Right lobe of liver (tissue), 6 donors: Measurements from ENCODE around the gene PRKN. TPM values are rescaled to one million over a fixed set of nuclear protein-coding genes. Genes with fewer than 3 reads are reported as not detected.
"Not testable (repeated sequence)": the region's sequence is repeated elsewhere in the genome, so short reads cannot be mapped to it uniquely, and the experiment has no call there.

Source experiments
- ATAC-seq, 4 donors: fragments of 200-7000 bp; cut with Tn5 transposase; one replicate each; pipeline ENCODE4 v1.9.1; 2020; ENCODE audit warnings: mild to moderate bottlenecking in 4 of 4, moderate library complexity in 4 of 4
- DNase-seq, 3 donors: peaks; one replicate each; pipeline ENCODE4 v3.0.0-alpha.2; 2020
- H3K27ac ChIP-seq, 3 donors: fragments of 200-600 bp; one replicate each; pipeline ENCODE4 v1.8.0; 2022
- H3K27me3 ChIP-seq, 2 donors: fragments of 200-600 bp; one replicate each; pipeline ENCODE4 v1.8.0; 2022
- H3K36me3 ChIP-seq, 4 donors: fragments of 200-600 bp; sonication (generic) in 1 of 4; one replicate each; pipeline versions ENCODE4 v1.5.1 to v1.8.0; 2017 to 2022; ENCODE audit warnings: control low read depth in 1 of 4
- H3K4me1 ChIP-seq, 4 donors: fragments of 200-600 bp; sonication (generic) in 1 of 4; one replicate each; pipeline versions ENCODE4 v1.5.1 to v1.8.0; 2017 to 2022; ENCODE audit warnings: control low read depth in 1 of 4
- H3K4me3 ChIP-seq, 3 donors: fragments of 200-600 bp; one replicate each; pipeline ENCODE4 v1.8.0; 2022
- H3K9me3 ChIP-seq, 4 donors: fragments of 200-600 bp; sonication (generic) in 1 of 4; one replicate each; pipeline versions ENCODE4 v1.5.1 to v1.8.0; 2017 to 2022; ENCODE audit warnings: control low read depth in 1 of 4
- POLR2A ChIP-seq: fragments of 450-650 bp; IDR thresholded peaks from one replicate; pipeline ENCODE4 v1.6.1; 2017; ENCODE audit warnings: antibody characterized with exemption, mild to moderate bottlenecking
- WGBS: methylation state at CpG from one replicate; pipeline ENCODE4 v1.1.6; 2018; ENCODE audit warnings: low coverage, low lambda C conversion rate; ENCODE audit not compliant: insufficient coverage; ENCODE audit errors: missing lambda C conversion rate; 5-methylcytosine and 5-hydroxymethylcytosine counted together
- intact Hi-C, 2 donors: fragments of 100-400 bp; cut with DNase I; formaldehyde crosslinking; loops; one replicate each; pipeline versions ENCODE4 v1.11.2 to v1.14.1; 2022
- total RNA-seq, 6 experiments: library from RNA; depleted of rRNA in 2 of 6; stranded (reverse); fragments of >200 nt in 2 of 6; fragmentation: NEBNext Ultra II Directional in 3 of 6; extraction: Animal tissue kit (Norgen Biotek cat#: 25700) in 3 of 6; gene quantifications; one replicate each; pipeline versions ENCODE4 v1.1.0 to v1.2.4, GENCODE V29; 2016 to 2023
- TF ChIP-seq, protein P1 (sequence below), 4 donors: fragments of 200-600 bp in 3 of 4; fragments of 450-650 bp in 1 of 4; IDR thresholded peaks; one replicate each; pipeline versions ENCODE4 v1.5.1 to v1.8.0; 2016 to 2022; ENCODE audit warnings: antibody characterized with exemption in 4 of 4, mild to moderate bottlenecking in 2 of 4
- donor health status: DM: no; HTN: yes; CAD: no.
- donor health status: DM: no; HTN: no; CAD: no.
- donor health status: DM: no; HTN: no; CAD: no.
- donor health status: DM: no; HTN: yes; CAD: no.
- donor health status: DM: no; HTN: yes; CAD: no.

The PRKN gene
- total RNA-seq, 6 experiments from 2014 or later = 1.1 to 3.7 (median 2.2) TPM

DNA sequence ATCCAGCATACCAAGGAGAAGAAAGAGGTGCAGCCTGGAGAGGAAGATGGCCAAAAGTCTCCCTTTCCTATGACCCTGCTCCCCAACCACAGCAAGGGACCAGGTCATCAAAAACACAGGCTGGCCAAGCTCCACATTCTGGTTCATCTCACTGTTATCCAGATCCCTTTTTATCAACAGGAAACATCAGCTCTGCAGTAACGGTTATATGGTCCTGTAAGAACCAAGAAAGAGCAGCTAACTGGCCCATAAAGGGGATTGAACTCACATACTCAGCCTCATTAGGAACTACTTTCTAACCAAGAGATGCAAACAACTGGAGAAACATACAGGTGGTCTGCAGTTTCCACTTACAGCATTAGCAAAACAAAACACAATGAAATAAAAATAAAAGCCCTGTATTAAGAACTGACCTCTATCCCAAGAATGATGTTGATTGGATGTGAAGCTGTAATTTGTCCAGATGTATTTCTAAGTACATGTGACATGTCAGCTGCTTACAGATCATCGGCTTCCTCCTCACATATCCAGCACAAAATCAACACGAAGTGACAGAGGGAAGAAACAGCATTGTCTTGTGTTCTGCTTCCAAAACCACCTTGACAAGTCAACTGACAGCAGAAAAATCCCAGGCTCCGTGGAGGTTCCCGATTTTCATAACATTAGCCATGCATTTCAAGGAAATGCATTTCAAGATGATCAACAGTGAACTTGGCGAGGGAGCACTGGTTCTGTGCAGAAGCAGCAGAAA lies 896.5 kb downstream of the PRKN start:
- WGBS = 68% methylated on average over 5 of the region's 6 CpGs
- no peaks in the 10 kb centered on the region for H3K9me3 ChIP-seq
- H3K36me3 ChIP-seq = no peaks in the 10 kb centered on the region
- ATAC-seq (no peak), DNase-seq (no peak)
- H3K4me3 ChIP-seq = no peak overlapping the region
- H3K4me1 ChIP-seq = no peaks in the 10 kb centered on the region
- intact Hi-C loops = no loop called here
- no peak for TF ChIP-seq POLR2A
- TF ChIP-seq, protein P1, sequence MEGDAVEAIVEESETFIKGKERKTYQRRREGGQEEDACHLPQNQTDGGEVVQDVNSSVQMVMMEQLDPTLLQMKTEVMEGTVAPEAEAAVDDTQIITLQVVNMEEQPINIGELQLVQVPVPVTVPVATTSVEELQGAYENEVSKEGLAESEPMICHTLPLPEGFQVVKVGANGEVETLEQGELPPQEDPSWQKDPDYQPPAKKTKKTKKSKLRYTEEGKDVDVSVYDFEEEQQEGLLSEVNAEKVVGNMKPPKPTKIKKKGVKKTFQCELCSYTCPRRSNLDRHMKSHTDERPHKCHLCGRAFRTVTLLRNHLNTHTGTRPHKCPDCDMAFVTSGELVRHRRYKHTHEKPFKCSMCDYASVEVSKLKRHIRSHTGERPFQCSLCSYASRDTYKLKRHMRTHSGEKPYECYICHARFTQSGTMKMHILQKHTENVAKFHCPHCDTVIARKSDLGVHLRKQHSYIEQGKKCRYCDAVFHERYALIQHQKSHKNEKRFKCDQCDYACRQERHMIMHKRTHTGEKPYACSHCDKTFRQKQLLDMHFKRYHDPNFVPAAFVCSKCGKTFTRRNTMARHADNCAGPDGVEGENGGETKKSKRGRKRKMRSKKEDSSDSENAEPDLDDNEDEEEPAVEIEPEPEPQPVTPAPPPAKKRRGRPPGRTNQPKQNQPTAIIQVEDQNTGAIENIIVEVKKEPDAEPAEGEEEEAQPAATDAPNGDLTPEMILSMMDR (IDR thresholded peaks at IDR 0.05) = no peak
- H3K27me3 ChIP-seq = no peaks in the 10 kb centered on the region
- no peak overlapping the region for H3K27ac ChIP-seq

GRCh38 chr6:161829291-161829729 lies 898.3 kb downstream of the PRKN start:
- WGBS = 87% methylated on average over 6 of the region's 9 CpGs
- no peak overlapping the region for H3K4me3 ChIP-seq
- intact Hi-C loops = no loop called here
- H3K4me1 ChIP-seq = no peaks in the 10 kb centered on the region
- no peaks in the 10 kb centered on the region for H3K9me3 ChIP-seq
- TF ChIP-seq POLR2A = no peak
- TF ChIP-seq, protein P1 (IDR thresholded peaks at IDR 0.05) = no peak
- DNase-seq = no peak
- H3K27ac ChIP-seq = no peak overlapping the region
- H3K36me3 ChIP-seq = no peaks in the 10 kb centered on the region
- no peaks in the 10 kb centered on the region for H3K27me3 ChIP-seq
- no peak for ATAC-seq

- 84% methylated on average over 6 of the region's 9 CpGs for WGBS
- H3K27ac ChIP-seq = no peak overlapping the region
These were observed 899.2 kb downstream of the PRKN start for GRCh38 chr6:161828355-161828754.

DNA sequence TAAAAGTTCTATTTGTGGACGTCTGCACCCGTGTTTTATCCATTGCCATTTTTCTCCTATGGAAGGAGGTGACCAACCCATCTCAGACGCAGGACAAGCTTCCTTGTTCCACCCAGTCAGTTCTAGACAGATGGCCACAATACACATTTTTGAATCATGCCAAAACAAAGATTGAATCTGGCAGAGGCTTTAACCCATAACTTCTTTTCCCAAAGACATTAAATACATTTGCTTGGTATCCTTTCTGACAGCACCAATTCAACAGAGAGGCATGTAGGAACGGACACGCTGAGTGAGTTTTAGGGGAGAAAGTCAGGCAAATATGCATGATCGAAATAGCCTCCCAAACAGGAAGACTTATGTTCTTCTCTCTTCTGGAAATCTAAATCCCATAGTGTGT lies 901.1 kb downstream of the PRKN start:
- intact Hi-C loops = no loop called here
- Histone ChIP-seq H3K9me3 (no peaks in the 10 kb centered on the region), H3K36me3 (no peaks in the 10 kb centered on the region)

More at GRCh38 chr6:161828355-161828754, 899.2 kb downstream of the PRKN start:
- Histone ChIP-seq H3K27me3 (no peaks in the 10 kb centered on the region), H3K4me1 (no peaks in the 10 kb centered on the region), H3K4me3 (no peak overlapping the region), H3K9me3 (no peaks in the 10 kb centered on the region), H3K36me3 (no peaks in the 10 kb centered on the region)
- ATAC-seq = no peak
- TF ChIP-seq, protein P1 (IDR thresholded peaks at IDR 0.05) = no peak
- no peak for TF ChIP-seq POLR2A
- DNase-seq = no peak
- intact Hi-C loops = no loop called here

DNA sequence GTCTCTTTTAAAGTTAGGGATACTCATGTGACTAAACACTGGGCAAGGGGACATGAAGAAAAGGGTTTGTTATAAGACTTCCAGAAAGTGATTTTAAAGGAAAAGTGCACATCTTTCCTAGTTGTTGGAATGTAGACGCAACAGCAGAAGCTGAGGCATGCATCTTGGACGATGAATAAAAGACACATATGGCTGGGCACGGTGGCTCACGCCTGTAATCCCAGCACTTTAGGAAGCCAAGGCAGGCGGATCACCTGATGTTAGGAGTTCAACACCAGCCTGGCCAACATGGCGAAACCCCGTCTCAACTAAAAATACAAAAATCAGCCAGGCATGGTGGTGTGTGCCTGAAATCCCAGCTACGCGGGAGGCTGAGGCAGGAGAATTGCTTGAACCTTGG lies 905.4 kb downstream of the PRKN start:
- H3K36me3 ChIP-seq, intact Hi-C loops, ATAC-seq, H3K4me1 ChIP-seq, H3K27me3 ChIP-seq, H3K27ac ChIP-seq, H3K9me3 ChIP-seq, H3K4me3 ChIP-seq, DNase-seq: not testable (repeated sequence)
- 97% methylated on average over 4 of the region's 9 CpGs for WGBS

More for the DNA sequence above, 901.1 kb downstream of the PRKN start:
- 70% methylated on average over 6 of the region's 6 CpGs for WGBS
- Histone ChIP-seq H3K27ac (no peak overlapping the region), H3K27me3 (no peaks in the 10 kb centered on the region), H3K4me1 (no peaks in the 10 kb centered on the region), H3K4me3 (no peak overlapping the region)
- TF ChIP-seq POLR2A = no peak
- DNase-seq (no peak), ATAC-seq (no peak)
